T-helper 17 cell (primary cell): ENCODE measurements around the gene ABCB11. TPM values are rescaled to one million over a fixed set of nuclear protein-coding genes. Genes with fewer than 3 reads are reported as not detected.

Experiments used
- ATAC-seq: fragments of 150-1000 bp; cut with Tn5 transposase; 2 replicates; pipeline ENCODE4 v1.10.0; 2021; ENCODE audit warnings: mild to moderate bottlenecking, moderate library complexity
- DNase-seq, 3 donors: peaks; one replicate each; pipeline versions ENCODE4 v3.0.0 to v3.0.0-alpha.2; 2020 to 2021
- H3K9me3 ChIP-seq: one replicate; pipeline ENCODE4 v1.7.0; 2013; ENCODE audit warnings: low read length, mild to moderate bottlenecking; ENCODE audit not compliant: control insufficient read depth, poor library complexity, severe bottlenecking
- H3K27ac Mint-ChIP-seq: one replicate; pipeline ENCODE4 v1.8.0; 2022; ENCODE audit warnings: mild to moderate bottlenecking, moderate library complexity, mixed read lengths
- H3K27me3 Mint-ChIP-seq: one replicate; pipeline ENCODE4 v1.8.0; 2022; ENCODE audit warnings: mixed read lengths
- H3K36me3 Mint-ChIP-seq: one replicate; pipeline ENCODE4 v1.8.0; 2022; ENCODE audit warnings: low read depth, mixed read lengths
- H3K4me1 Mint-ChIP-seq: one replicate; pipeline ENCODE4 v1.8.0; 2022; ENCODE audit warnings: mild to moderate bottlenecking, mixed read lengths
- H3K4me3 Mint-ChIP-seq: one replicate; pipeline ENCODE4 v1.8.0; 2022; ENCODE audit warnings: mild to moderate bottlenecking, moderate library complexity, mixed read lengths
- total RNA-seq, 4 donors: library from RNA in 2 of 4; stranded (reverse) in 2 of 4; gene quantifications; one replicate each; pipeline ENCODE4 v1.2.3 and lab custom pipeline; 2022 to 2026

ABCB11 gene
- total RNA-seq, 2 donors from 2014 or later: not detected

DNA sequence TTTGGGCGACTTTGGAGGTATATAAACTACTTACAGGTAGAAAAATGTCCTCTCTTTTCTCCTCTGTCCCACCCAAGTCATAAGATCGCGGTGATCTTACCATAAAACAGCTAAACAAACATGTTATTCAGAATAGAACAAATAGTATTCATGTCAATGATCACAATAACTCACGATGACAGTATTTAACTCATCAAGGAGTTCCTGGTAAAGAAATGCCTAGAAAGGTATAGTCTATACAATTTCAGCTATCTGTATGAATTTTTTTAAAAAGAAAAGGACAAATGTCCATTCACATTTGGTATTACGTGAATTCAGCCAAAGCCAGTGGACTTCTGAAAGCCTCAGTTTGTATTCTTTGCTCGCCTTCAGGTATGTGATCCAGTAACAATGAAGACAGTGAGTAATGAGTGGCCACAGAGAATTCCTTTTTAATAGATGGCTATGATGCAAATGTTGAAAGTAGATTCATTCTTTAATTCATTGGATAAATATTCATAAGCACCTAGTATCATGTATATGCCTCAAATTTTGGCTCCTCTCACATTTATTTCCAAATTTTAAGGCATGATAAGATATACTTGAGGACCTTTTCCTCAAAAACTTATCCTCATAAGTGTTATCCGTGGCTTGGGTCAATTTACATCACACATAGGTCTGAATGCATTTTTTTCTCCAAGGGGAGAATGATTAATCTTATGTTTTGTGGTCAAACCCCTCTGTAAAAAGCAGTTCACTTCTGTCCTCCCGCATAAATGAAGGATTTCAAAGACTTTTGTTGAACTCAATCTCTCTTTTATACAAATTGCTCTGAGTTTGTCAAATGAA, 20.3 kb downstream of the ABCB11 start:
- H3K4me1 Mint-ChIP-seq: peaks cover 11% of the 10 kb centered on the region
- no peak overlapping the region for H3K4me3 Mint-ChIP-seq
- no peak overlapping the region for H3K27ac Mint-ChIP-seq
- H3K36me3 Mint-ChIP-seq: no peaks in the 10 kb centered on the region
- no peaks in the 10 kb centered on the region for H3K27me3 Mint-ChIP-seq
- ATAC-seq (no peak), DNase-seq (no peak)
- no peaks in the 10 kb centered on the region for H3K9me3 ChIP-seq

DNA sequence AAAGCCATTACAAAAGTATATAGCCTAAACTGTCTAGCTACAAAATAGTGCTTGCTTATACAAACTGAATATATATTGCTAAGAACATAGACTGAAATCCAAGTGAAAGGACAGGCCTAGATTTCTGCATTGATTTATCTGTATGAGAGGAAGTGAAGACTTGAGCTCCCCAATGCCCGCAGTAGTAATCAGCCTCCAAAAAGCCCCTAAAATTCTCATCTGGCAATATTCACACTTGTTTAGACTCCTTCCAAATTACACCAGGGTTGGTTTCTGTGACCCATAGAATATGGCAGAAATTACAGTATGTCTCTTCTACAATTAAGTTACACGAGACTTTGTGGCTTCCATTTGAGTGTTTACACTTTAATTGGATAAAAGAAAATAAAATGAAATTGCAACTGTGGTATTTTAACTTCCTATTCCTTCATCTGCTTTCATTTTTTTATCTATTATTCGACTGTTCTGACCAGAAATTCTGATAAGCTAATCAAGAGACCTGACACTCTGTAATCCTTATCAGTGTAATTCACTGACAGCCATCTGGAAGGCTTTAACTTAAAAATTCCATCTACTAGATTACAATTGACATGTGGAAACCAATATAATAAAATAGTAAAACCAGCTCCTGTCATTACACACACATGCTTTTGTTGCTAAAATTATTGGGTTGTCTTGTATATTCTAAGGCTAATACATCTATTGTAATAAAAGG, 21.1 kb downstream of the ABCB11 start:
- H3K36me3 Mint-ChIP-seq: no peaks in the 10 kb centered on the region
- H3K4me1 Mint-ChIP-seq: peaks cover 11% of the 10 kb centered on the region
- DNase-seq (no peak), ATAC-seq (no peak)
- peaks cover under 1% of the 10 kb centered on the region for H3K27me3 Mint-ChIP-seq
- H3K4me3 Mint-ChIP-seq: no peak overlapping the region
- no peaks in the 10 kb centered on the region for H3K9me3 ChIP-seq
- H3K27ac Mint-ChIP-seq: no peak overlapping the region

DNA sequence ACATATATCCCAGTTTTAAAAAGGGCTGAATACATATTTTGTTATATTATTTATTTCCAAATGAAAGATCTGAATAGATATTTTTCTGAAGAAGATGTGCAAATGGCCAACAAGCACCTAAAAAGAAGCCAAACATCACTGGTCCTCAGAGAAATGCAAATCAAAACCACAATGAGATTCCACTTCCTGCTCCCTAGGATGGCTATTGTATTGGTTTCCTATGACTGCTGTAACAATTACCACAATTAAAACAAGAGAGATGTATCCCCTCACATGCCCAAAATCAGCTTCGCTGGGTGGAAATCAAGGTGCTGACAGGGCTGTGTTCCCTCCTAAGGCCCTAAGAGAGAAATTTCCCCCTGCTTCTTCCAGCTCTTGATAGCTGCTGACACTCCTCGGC, 23.2 kb downstream of the ABCB11 start:
- H3K27ac Mint-ChIP-seq: no peak overlapping the region
- ATAC-seq: no peak
- peaks cover 8% of the 10 kb centered on the region for H3K27me3 Mint-ChIP-seq
- H3K9me3 ChIP-seq: no peaks in the 10 kb centered on the region
- peaks cover 13% of the 10 kb centered on the region for H3K4me1 Mint-ChIP-seq
- DNase-seq: no peak
- H3K36me3 Mint-ChIP-seq: peaks cover 2% of the 10 kb centered on the region
- H3K4me3 Mint-ChIP-seq: no peak overlapping the region

DNA sequence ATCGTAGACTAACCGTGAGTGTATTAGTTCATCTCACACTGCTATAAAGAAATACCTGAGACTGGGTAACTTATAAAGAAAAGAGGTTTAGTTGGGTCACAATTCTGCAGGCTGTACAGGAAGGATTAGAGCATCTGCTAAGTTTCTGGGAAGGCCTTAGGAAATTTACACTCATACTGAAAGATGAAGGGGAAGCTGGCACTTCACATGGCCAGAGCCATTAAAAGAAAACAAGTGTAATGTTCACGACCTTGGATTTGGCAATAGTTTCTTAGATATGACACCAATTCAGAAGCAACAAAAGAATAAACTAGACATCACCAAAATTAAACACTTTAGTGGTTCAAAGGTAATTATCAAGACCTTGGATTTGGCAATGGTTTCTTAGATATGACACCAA, 23.8 kb downstream of the ABCB11 start:
- peaks cover 4% of the 10 kb centered on the region for H3K36me3 Mint-ChIP-seq
- no peak overlapping the region for H3K27ac Mint-ChIP-seq
- no peak for ATAC-seq
- peaks cover 13% of the 10 kb centered on the region for H3K4me1 Mint-ChIP-seq
- H3K27me3 Mint-ChIP-seq: peaks cover 11% of the 10 kb centered on the region
- H3K4me3 Mint-ChIP-seq: no peak overlapping the region
- no peak for DNase-seq
- H3K9me3 ChIP-seq: no peaks in the 10 kb centered on the region

DNA sequence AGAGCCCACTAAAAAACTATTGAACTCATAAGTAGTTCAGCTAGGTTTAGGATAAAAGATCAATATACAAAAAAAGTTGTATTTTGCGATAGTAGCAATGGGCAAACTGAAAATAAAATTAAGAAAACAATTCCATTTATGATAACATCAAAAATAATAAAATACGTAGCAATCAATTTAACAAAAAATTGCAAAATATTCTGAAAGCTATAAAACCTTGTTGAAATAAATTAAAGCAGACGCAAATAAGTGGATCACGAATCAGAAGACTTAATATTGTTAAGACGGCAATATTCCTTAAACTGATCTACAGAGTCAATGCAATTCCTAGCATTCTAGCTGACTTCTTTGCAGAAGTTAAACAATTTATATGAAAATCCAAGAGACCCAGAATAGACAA, 24.5 kb downstream of the ABCB11 start:
- Mint-ChIP-seq H3K4me3 (no peak overlapping the region), H3K36me3 (peaks cover 4% of the 10 kb centered on the region), H3K4me1 (peaks cover 13% of the 10 kb centered on the region), H3K27me3 (peaks cover 14% of the 10 kb centered on the region), H3K27ac (no peak overlapping the region)
- DNase-seq (no peak), ATAC-seq (no peak)
- no peaks in the 10 kb centered on the region for H3K9me3 ChIP-seq

DNA sequence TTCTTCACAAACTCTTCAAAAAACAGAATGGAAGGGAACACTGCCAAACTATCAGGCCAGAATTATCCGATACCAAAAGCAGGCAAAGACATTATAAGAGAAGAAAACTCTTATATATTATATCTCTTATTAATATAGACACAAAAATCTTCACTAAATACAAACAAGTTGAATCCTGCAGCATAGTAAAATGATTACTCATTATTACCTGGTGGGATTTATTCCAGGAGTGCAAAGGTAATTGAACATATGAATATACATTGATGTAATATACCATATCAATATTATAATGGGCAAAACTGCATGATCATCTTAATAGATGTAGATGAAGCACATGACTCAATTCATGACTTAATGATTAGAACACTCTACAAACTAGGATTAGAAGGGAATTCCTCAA, 25.1 kb downstream of the ABCB11 start:
- peaks cover 4% of the 10 kb centered on the region for H3K36me3 Mint-ChIP-seq
- DNase-seq (no peak), ATAC-seq (no peak)
- no peak overlapping the region for H3K4me3 Mint-ChIP-seq
- peaks cover 13% of the 10 kb centered on the region for H3K4me1 Mint-ChIP-seq
- H3K27me3 Mint-ChIP-seq: peaks cover 14% of the 10 kb centered on the region
- H3K9me3 ChIP-seq: no peaks in the 10 kb centered on the region
- H3K27ac Mint-ChIP-seq: no peak overlapping the region

DNA sequence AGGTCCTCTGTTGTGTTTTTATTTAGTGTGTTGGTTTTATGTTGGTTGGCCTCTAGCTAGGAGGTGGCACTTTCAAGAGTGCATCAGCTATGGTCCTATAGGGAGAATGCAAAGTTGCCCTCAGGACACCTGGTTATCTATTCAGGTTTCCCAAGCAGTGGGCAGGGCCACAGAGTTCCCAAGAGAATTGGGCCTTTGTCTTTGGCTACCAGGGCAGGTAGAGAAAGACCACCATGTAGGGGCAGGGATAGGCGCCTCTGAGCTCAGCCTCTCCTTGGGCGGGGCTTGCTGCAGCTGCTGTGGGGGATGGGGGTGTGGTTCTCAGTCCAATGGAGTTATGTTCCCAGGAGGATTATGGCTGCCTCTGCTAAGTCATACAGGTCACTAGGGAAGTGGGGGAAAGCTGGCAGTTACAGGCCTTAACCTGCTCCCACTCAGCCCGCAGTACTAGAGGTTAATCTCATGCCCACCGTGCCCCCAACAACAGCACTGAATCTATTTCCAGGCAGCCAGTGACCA, 26.0 kb downstream of the ABCB11 start:
- ATAC-seq: no peak
- no peak overlapping the region for H3K27ac Mint-ChIP-seq
- H3K36me3 Mint-ChIP-seq: peaks cover 4% of the 10 kb centered on the region
- H3K4me1 Mint-ChIP-seq: peaks cover 13% of the 10 kb centered on the region
- no peak overlapping the region for H3K4me3 Mint-ChIP-seq
- H3K9me3 ChIP-seq: no peaks in the 10 kb centered on the region
- DNase-seq: no peak
- peaks cover 14% of the 10 kb centered on the region for H3K27me3 Mint-ChIP-seq

DNA sequence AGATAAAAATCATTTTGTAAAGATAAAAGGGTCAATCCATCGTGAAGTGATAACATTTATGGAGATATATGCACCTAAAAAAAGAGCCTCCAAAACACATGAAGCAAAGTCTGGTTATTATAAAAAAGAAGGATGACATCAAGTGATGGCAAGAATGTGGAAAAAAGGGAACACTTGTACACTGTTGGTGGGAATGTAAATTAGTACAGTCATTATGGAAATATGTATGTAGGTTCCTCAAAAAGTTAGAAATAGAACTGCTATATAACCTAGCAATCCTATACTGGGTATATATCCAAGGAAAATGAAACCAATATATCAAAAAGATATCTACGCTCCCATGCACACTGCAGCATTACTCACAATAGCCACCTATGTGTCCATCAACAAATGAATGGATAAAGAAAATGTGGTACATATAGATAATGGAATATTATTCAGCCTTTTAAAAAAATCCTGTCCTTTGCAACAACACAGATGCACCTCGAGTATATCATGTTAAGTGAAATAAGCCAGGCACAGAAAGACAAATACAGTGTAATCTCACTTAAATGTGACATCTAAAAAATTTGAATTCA, 28.9 kb downstream of the ABCB11 start:
- Mint-ChIP-seq H3K27me3 (peaks cover 14% of the 10 kb centered on the region), H3K36me3 (peaks cover 4% of the 10 kb centered on the region), H3K27ac (no peak overlapping the region), H3K4me1 (peaks cover 3% of the 10 kb centered on the region), H3K4me3 (no peak overlapping the region)
- no peaks in the 10 kb centered on the region for H3K9me3 ChIP-seq
- DNase-seq: no peak
- no peak for ATAC-seq

DNA sequence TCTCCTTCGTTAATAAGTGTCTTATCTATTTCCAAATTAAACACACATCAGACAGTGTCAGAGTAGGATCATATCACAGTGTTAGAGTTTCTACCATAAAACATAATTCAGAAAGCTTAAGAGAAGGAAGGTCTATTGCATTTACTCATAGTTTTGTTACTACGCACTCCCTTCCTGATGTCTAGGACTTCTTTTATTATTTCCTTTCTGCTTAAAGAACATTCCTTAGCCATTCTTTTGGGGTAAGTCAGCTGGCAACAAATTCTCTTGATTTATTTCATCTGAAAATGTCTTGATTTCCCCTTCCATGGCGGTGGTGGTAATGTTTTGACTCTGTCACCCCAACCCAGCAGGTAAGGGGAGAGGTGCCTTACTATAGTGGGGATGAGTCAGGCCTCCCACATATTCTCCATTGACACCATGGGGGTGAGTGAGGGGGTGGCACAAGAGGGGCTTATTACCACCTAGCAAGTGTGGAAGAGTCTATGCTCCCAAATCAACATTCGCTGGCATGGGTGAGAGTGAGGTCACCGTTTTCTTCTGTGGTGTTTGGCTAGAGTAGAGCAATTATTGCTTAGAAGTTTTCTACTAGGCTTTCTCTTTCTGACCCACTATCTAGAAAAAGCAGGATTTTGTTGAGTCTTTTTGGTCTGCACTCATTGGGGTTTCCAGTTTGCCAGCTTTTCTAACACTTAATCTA, 29.9 kb downstream of the ABCB11 start:
- Mint-ChIP-seq H3K36me3 (peaks cover 4% of the 10 kb centered on the region), H3K4me3 (no peak overlapping the region), H3K27me3 (peaks cover 14% of the 10 kb centered on the region), H3K27ac (no peak overlapping the region), H3K4me1 (peaks cover 2% of the 10 kb centered on the region)
- DNase-seq (no peak), ATAC-seq (no peak)
- H3K9me3 ChIP-seq: no peaks in the 10 kb centered on the region

DNA sequence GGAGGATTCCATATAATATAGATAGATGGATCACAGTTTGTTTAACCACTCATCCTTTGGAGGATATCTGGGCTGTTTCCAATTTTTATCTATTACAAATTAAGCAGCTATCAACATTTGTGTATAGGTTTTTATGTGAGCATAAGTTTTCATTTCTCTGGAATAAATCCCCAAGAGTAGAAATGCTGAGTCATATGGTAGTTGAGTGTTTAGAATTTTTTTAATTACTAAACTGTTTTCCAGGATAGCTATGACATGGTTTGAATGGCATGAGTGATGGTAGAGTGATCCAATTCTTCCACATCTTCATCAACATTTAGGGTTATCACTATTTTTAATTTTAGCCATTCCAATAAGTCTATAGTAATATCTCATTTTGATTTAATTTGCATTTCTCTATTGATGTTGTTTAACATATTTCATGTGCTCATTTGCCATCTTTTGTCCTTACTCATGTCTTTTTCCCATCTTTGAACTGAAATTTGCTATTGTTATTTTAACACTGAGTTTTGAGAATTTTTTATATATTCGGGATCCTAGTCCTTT, 31.4 kb downstream of the ABCB11 start:
- peaks cover 11% of the 10 kb centered on the region for H3K27me3 Mint-ChIP-seq
- H3K36me3 Mint-ChIP-seq: peaks cover 4% of the 10 kb centered on the region
- H3K4me1 Mint-ChIP-seq: peaks cover 2% of the 10 kb centered on the region
- DNase-seq (no peak), ATAC-seq (no peak)
- H3K9me3 ChIP-seq: no peaks in the 10 kb centered on the region
- H3K4me3 Mint-ChIP-seq: no peak overlapping the region
- no peak overlapping the region for H3K27ac Mint-ChIP-seq

DNA sequence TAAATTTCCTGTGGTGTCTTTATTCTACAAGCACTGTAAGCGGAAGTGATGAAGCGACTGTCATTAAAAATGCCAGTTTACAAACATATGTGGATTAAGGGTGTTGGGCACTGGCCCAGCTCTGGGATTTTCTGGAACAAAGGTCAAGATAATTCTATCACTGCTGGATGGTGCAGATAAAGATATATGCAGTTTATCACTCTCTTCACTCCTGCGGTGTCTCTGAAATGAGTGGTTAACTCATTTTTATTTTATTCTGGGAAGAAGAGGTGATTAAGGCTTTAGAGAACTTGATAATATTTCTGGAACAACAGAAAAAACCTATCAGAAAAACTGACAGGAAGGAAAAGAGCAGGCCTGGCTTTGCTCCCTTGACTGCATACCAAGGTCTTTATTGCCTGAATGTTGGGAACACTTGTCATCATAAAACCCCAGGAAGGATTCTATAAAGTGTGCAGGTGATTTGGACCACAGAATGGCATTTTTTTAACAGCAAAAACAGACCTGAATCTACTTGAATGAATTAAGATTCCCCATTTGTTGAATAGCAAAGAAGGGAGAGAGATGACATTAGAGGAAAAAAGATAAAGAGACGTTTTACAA, 32.4 kb downstream of the ABCB11 start:
- DNase-seq (no peak), ATAC-seq (no peak)
- no peaks in the 10 kb centered on the region for H3K4me1 Mint-ChIP-seq
- no peak overlapping the region for H3K27ac Mint-ChIP-seq
- no peak overlapping the region for H3K4me3 Mint-ChIP-seq
- no peaks in the 10 kb centered on the region for H3K9me3 ChIP-seq
- peaks cover 6% of the 10 kb centered on the region for H3K27me3 Mint-ChIP-seq
- H3K36me3 Mint-ChIP-seq: peaks cover 2% of the 10 kb centered on the region

DNA sequence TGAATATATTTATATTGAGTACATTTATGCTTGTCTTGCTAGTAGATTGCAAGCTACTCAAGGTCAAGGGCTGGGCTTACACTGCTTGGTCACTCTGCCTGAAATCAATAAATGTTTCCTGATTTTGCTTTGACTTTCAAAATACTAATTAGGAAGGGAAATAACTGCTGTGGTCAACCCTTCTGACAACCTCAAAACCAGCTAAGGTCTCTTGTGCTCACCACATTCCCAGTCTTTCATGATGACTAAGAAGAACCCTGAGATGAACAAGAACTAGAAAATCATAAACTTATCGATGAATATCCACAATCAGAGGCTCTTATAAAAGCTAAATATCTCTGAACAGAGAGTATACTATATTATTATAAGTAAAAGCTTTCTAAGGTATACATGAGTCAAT, 33.3 kb downstream of the ABCB11 start:
- Mint-ChIP-seq H3K4me1 (no peaks in the 10 kb centered on the region), H3K36me3 (peaks cover 2% of the 10 kb centered on the region), H3K4me3 (no peak overlapping the region), H3K27me3 (peaks cover 6% of the 10 kb centered on the region), H3K27ac (no peak overlapping the region)
- no peak for DNase-seq
- ATAC-seq: no peak
- no peaks in the 10 kb centered on the region for H3K9me3 ChIP-seq
